Stimulated activated CD8-positive, alpha-beta memory T cell treated with anti-CD3 and anti-CD28 coated beads, Interleukin-12 subunit alpha, Interleukin-12 subunit beta, amount 100 ng/mL, for 24 hours (primary cell): ENCODE measurements around the gene ELP5.

ENCODE experiments used
- DNase-seq: peaks from one replicate; pipeline ENCODE4 v3.0.0-alpha.2; 2020; ENCODE audit errors: extremely low read depth

The ELP5 gene

DNA sequence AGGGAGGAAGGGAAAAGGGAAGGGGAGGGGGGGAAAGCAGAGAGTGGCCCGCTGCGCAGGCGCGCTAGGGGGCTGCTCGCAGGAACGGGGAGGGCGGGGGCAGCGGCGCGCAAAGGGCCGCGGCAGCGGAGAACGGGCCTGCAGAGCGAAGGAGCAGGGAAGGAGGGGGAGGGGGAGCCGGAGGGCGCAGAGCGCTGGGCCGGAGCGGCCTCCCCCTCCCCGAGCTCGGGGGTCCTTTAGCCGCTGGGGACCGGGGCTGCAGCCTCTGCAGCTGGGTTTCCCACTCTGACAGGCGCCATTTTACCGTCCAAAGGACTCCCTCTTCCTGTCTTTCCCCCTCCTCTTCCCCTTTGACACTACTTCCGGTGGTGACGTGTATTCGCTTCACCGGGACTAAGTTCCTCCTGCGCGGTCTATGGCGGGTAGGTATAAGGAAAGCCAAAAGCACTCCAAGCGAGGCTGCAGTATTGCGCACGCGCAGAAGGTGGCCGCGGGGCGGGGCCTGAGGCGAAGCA, 297 bp upstream of the ELP5 start, which contains the start of gene CTDNEP1:
Gene CTDNEP1, minus strand, starts transcription at position 74 of the 515 bp plus-strand sequence. CDS start 438 bp downstream, outside the sequence.
- peak; percentile 96 for DNase-seq

DNA sequence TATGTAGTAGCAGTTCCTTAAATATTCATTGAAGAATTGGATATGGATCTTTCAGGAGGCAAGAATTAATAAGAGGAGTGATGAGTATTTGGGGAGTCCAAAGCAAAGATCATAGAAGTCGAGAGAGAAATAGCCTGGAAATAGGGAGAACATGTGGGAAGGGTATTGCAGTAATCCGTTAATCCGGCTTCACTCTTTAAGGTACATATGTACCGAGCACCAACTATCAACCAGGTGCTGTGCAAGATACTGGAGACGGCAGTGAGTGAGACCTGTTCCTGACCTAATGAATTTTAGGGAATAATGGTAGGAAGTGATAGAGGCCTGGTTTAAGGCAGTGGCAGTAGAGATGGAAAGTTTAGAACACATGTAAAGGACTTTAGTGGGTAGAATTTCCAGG, 1.1 kb downstream of the ELP5 start:
- no peak for DNase-seq

GRCh38 chr17:7254511-7254910, 2.5 kb downstream of the ELP5 start:
- no peak for DNase-seq

DNA sequence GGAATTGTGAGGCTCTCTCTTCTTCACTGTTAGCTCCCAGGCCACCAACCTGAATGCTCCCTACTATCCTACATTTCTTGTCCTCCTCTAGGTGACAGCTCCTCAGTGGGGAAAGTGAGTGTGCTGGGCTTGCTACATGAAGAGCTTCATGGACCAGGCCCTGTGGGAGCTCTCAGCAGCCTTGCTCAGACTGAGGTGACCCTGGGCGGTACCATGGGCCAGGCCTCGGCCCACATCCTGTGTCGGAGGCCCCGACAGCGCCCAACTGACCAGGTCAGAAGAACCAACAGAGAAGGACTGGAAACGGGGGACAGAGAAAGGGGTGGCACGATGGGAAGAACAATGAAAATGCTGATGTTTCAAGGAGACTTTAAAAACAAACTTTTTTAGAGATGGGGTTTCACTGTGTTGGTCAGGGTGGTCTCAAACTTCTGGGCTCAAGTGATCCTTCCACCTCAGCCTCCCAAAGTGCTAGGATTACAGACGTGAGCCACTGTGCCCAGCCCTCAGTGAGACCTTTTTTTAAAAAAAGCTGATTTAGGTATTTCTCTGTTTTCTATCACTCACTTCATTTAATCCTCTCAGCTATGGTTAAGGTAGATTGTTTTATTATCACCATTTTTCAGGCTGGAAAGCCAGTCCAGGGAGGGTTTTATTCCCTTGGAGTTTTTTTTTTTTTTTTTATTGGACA, 4.9 kb downstream of the ELP5 start:
- no peak for DNase-seq

DNA sequence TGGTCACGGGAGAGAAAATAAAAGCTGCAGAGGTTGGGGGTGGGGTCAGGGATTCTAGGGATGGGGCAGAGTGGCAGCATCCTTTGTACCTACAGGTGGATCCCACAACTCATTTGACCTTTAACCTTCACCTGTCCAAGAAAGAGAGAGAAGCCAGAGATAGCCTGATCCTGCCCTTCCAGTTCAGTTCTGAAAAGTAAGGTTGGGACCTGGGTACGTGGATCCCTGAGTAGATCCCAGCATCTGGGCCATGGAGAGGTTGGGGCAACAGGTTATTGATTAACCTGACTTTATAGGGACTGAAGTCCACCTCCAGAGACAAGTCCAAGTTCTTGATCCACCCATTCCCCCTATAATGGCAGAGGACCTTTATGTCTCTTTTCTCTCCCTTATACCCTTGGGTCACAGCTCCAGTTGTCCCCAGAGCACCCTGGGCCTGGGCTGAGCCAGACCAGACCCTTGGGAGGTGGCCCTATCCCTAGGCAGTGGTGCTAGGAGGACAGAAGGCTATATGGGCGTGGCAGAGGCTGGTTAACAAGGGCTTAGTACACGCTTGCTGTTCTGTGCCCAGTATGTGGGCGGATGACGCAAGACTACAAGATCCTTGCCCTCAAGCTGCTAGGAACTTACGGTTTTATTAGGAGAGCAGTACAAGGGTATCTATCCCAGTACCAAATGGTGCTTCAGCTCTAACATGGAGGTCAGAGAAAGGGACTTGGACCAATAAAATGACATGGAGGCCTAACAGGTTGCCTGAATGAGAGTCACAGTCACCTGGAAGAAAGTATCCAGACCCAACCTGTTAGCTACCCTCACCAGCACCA, 6.9 kb downstream of the ELP5 start:
- no peak for DNase-seq

GRCh38 chr17:7259555-7259889, 7.5 kb downstream of the ELP5 start:
- DNase-seq, result no peak

DNA sequence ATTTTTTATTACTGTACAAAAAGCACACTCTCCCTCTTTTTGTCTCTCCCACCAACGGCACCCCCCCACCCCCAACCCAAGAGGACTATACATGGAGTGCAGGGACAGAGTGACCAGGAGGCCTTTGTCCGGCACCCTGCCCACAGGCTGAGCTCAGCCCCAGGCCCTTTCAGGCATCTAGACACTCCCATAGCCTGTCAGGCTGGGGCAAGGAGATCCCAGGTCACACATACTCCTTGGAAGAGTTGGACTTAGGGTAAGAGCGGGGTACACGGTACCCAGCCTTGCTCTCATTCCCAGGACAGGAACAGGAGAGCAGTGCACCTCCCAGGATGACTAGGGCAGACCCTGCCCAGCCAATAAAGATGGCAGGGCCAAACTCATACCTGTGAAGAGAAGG, 8.1 kb downstream of the ELP5 start:
- no peak for DNase-seq

DNA sequence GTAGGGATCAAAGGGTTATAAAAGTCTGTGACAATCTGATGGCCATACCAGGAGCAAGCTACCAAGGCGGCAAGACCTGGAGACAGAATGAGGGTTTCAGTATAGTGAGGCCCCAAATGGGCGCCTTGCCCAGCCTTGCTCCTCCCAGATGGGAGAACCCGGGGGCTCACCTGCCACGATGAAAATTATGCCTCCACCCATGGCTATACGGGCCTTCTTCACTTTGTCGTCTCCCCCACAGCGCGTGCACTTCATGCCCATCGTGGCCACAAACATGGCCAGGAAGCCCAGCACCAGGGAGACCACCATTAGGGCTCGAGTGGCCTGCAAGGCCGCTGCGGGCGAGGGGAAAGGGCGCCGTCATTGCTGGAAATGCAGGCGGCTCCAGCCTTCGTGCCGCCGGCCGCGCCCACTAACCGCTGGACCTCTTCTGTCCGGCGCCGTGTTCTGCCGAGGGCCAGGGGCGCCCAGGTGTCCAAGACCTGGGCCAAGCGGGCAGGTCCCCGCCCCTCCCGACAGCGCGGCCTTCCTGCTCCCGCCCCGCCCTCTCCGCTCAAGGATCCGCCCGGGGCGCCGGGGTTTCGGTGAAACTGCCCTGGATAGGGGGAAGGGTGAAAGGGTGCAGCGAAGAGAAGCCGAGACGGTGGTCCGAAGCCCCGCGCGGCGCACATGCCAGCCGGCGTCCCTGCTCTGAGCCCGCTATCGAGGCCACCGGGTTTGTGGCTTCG, 8.8 kb downstream of the ELP5 start:
- DNase-seq, result no peak

DNA sequence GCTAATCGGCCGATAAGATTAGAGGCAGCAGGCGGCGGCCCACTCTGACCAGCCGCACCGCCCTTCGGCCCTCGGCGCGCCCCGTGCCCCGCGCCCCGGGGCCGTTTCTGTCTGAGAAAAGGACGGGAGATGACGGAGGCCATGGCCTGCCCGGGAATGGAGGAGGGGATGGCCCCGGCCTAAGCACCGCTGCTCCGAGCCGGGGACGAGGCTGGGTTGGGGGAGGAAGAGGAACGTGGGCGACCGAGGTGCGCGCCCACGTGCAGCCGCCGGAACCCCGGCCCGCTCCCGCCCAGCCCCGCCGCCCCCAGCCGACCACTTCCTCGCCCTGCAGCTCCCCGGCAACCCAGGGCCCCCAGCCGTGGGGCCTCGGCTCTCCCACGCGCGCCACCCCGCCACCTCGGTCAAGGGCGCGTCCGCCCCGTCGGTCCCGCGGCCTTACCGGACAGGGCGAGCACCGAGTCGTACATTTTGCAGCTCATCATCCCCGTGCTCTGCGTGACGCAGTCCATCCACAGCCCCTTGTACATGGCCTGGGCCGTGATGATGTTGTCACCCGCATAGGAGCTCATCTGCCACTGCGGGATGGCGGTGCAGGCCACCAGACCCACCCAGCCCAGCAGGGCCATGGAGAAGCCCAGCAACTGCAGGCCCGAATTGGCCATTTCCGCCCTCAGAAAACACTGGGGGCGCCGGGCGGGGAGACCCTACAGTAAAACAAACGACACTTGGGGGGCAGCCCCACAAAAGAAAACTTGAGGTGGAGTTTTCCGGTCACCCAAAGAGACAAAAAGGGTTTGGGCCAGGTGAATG, 9.6 kb downstream of the ELP5 start:
- DNase-seq, result no peak

- DNase-seq, result no peak
Measured at GRCh38 chr17:7262192-7262934, 10.3 kb downstream of the ELP5 start, which contains the start of gene CLDN7. Gene CLDN7 (minus strand): TSS chr17:7262478. CDS start chr17:7262043, 435 bp downstream.

- no peak for DNase-seq
Measured at GRCh38 chr17:7262935-7263800, 11.2 kb downstream of the ELP5 start.

DNA sequence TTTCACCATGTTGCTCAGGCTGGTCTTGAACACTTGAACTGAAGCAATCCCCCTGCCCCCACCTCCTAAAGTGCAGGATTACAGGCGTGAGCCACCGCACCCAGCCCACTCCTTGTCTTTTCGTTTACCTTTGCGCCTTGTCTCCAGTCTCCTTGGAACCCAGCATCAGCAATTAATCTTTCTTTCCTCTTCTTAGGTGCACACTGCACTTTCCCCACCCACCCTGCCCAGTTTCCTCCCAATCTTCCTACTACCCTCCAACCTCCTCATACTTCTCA, 11.7 kb downstream of the ELP5 start:
- DNase-seq, result no peak

DNA sequence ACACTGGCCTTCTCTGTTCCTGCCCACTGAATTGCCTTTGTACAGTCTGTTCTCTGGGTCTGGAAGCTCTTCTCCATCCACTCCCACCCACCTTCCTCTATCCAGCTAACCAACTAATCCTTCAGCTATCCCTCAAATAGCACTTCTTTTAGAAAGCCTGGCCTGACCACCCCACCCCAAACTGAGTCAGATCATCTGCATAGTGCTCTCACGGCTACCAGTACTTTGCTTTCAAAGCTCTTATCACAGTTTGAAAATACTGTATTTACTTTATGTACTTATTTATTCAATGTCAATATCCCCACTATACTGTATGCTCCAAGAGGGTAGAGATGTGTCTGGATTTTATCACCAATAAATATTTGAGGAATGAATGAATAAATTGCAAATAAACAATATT, 14.8 kb downstream of the ELP5 start:
- no peak for DNase-seq

DNA sequence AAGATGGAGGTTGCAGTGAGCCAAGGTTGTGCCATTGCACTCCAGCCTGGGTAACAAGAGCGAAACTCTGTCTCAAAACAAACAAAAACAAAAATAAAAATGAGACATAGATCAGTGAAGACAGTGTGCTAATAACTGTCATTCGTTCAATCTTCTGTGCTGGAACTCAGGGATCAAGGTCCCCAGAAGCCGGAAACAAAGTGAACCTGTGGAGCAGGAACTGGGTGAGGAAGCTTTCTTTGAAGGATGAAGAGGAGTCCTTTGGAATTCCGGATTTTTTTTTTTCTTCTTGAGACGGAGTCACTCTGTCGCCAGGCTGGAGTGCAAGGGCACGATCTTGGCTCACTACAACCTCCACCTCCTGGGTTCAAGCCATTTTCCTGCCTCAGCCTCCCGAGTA, 27.4 kb downstream of the ELP5 start:
- DNase-seq, result no peak

GRCh38 chr17:7280519-7281073, 28.6 kb downstream of the ELP5 start:
- DNase-seq, result peak; percentile 60

- peak; percentile 87 for DNase-seq
Measured at GRCh38 chr17:7281074-7281952, 29.3 kb downstream of the ELP5 start, which contains the start of gene SLC2A4. Gene SLC2A4 (plus strand): TSS chr17:7281718. CDS start chr17:7281935, 217 bp downstream.

- no peak for DNase-seq
Measured at GRCh38 chr17:7281953-7282751, 30.1 kb downstream of the ELP5 start.
